Mucosa of gallbladder (tissue), 1 donor: Measurements from ENCODE around the gene MRPS24. TPM values are rescaled to one million over a fixed set of nuclear protein-coding genes. Genes with fewer than 3 reads are reported as not detected.
A peak's percentile ranks its signal among the peaks of the same experiment; 100 is the strongest.
"Not testable (repeated sequence)": the region's sequence is repeated elsewhere in the genome, so short reads cannot be mapped to it uniquely, and the experiment has no call there.

Experiments used
- DNase-seq: peaks from one replicate; pipeline ENCODE4 v3.0.0-alpha.2; 2020; ENCODE audit warnings: low spot score
- total RNA-seq: library from RNA; stranded (reverse); gene quantifications from one replicate; pipeline ENCODE4 v1.2.1, GENCODE V29; 2021
- donor health status: DM: no; HTN: no; CAD: no.

Gene MRPS24
- 86.3 TPM for total RNA-seq

GRCh38 chr7:43869006-43869866 lies at the start of gene MRPS24:
Gene MRPS24 (minus strand): TSS chr7:43869517. CDS start chr7:43869495, 22 bp downstream.
- peak; percentile 96 for DNase-seq

GRCh38 chr7:43915907-43916306 lies 46.6 kb upstream of the MRPS24 start:
- DNase-seq: no peak

DNA sequence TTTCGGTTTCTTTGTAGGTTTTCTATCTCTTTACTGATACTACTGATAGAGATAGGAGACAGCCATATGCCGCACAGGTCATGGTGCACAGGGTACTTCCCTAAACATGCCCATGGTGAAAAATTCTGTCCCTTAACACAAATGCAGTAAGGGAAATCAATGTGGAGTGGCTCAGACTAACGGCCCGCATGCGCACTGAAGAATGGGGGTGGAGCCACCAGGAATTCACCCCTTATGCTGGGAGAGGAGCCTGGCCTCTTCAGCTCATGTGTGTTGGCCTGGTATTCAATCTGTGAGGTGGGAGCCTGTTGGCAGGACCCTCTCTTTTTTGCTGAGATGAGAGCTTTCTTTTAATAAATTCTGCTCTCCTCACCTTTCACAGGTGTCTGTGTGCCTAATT lies 45.5 kb upstream of the MRPS24 start:
- DNase-seq: no peak

DNA sequence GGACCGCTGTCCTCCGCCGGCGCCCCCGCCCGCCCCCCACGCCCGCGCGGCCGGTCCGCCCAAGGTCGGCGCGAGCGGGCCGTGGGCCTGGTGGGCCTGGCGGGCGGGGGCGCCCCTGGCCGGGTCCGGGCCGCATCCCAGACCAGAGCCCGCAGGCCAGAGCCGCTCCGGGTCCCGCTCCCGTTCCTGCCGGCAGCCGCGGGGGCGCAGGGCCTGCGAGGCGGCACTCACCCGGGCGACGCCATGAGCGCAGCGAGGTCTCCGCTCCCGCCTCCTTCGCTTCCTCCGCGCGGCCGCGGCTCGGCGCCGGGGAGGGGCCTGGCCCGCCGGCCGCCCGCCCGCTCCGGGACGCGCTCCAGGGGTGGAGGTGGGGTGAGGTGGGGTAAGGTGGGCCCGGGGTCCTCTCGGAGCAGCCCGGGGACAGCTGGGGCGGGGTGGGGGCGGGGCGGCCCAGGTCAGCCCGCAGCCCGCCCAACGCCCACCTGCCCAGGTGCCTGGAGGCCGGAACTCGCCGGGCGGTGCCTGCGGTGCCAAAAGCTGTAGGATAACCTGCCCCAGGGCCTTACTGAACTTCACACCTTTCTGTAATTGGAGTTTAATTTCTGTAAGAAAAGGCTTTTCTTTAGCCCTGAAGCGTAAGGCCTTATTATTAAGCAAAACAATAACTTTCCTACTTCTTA lies 37.2 kb upstream of the MRPS24 start, which contains the start of gene URGCP:
TSS of gene URGCP (minus strand) at position 266 of the 680 bp plus-strand sequence. CDS start at position 245, 21 bp downstream.
- peak; percentile 18 for DNase-seq

DNA sequence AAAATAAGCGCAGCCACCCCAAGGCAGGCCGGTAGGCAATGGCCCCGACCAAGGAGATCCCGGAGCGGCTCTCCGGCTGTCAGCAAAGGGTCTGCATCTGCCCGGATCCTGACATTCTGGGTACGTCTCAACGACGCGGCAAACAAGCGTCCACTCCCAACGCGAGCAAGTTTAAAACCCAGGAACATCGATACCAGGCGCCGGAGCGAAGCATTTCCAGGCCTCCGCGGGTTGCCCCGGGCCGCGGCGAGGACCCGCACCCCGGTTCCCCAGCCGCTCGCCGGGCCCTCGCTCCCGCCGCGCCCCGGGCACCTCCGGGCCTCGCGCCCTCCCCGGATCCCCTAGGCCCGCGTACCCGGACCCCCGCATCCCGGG lies 36.6 kb upstream of the MRPS24 start:
- peak; percentile 12 for DNase-seq

- DNase-seq: peak; percentile 50
Measured at GRCh38 chr7:43905209-43905946, 36.1 kb upstream of the MRPS24 start.

DNA sequence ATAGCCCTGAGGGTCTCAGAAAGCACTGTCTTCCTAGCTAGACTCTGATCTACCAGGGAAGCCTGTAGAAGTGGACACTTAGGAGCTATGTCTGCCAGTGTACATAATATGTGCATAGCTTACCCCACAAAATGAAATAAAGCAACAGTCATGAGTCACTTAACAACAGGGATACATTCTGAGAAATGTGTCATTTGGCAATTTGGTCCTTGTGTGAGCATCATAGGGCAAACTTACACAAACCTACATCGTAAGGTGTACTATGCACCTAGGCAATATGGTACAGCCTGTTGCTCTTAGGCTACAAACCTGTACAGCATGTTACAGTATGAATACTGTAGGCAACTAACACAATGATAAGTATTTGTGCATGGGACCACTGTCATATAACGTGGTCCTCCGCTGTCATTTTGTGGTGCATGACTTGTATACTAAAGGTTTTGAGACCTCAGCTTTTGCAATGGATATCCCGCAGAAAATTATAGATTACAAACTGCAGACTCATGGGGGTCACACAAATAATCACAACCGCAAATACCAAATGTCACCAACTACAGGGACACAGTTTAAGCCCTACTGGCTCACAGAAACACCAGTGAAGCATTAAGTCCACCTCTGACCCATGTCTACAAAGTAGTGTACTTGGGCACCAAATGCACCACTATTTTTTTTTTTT lies 35.4 kb upstream of the MRPS24 start:
- DNase-seq: no peak

DNA sequence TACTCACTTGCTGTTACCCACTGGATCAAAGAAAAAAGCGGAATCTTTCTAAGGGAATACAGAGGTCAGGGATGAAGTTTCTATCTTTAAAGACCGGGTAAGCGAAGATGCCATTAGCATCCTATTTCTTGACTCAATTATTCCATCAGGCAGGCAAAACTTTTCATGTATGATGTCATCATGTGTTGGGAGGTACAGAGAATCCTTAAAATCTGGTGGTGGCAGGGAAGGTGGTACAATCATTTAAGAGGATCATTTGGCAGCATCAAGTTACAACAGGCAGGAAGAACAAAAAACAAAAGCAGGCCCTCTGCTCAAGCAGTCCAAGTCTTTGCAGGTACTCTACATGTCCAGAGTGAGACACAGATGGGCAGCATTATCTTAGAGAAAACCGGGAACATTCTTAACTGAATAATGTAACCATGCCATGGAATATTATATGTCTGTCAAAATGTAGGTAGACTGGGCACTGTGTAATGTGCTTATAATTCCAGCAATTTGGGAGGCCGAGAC lies 33.3 kb upstream of the MRPS24 start:
- DNase-seq: no peak

- not testable (repeated sequence) for DNase-seq
Measured at GRCh38 chr7:43898571-43898970, 29.3 kb upstream of the MRPS24 start.

DNA sequence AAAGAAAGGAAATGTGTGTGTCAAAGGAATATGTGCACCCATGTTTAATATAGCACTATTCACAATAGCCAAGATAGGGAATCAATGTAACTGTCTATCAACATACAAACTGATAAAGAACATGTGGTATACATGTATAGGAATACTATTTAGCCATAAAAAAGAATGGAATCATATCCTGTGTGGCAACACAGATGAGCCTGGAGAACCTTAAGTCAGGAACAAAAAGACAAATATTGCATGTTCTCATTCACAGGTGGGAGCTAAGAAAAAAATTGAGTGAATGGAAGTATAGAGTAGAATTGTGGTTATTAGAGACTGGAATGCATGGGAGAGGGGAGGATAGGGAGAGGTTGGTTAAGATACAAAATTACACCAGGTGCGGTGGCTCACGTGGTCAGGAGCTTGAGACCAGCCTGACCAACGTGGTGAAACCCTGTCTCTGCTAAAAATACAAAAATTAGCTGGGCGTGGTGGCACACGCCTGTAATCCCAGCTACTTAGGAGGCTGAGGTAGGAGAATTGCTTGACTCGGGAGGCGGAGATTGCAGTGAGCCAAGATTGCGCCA lies 26.6 kb upstream of the MRPS24 start:
- DNase-seq: no peak

GRCh38 chr7:43891069-43891955 lies 22.0 kb upstream of the MRPS24 start:
- no peak for DNase-seq

- no peak for DNase-seq
Measured at GRCh38 chr7:43890468-43890867, 21.2 kb upstream of the MRPS24 start.

GRCh38 chr7:43888993-43889945 lies 20.0 kb upstream of the MRPS24 start:
- DNase-seq: no peak

GRCh38 chr7:43884617-43885016 lies 15.3 kb upstream of the MRPS24 start:
- no peak for DNase-seq

DNA sequence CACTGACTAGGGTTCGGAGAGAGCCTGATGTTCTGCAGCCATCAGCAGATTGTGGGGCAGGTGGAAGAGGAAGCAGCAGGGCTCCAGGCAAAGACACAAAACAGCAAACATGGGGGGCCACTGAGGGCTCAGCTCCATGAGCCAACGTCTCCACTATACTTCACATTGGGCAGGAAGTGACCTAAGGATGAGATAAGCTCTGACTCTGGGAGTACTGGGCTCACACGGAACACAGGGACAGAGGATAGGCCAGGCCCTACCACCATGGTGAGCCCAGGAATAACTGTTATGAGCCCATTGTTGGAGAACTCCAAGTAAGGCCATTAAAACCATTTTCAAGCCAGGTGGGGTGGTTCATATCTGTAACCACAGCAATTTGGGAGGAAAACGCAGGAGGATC lies 14.9 kb upstream of the MRPS24 start:
- DNase-seq: no peak

DNA sequence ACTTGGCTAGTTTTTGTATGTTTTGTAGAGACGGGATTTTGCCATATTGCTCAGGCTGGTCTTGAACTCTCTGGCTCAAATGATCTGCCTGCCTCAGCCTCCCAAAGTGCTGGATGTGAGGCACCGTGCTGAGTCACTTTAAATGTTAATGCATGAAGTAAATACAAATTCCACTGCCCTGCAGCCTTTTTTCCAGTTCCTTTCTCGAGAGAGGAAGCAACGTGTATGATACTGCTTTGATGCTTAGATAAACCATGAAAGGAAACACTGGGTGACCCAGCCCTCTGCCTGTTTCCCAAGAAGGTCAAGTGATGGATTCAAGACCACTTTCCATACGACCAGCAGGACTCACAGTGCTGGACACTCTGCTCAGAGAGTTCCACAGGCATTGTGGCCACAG lies 11.3 kb upstream of the MRPS24 start:
- no peak for DNase-seq

GRCh38 chr7:43879477-43879876 lies 10.2 kb upstream of the MRPS24 start:
- no peak for DNase-seq

- DNase-seq: no peak
Measured at GRCh38 chr7:43878867-43879266, 9.6 kb upstream of the MRPS24 start.
